T-cell (primary cell): ENCODE data around the gene SMARCA4. TPM values are rescaled to one million over a fixed set of nuclear protein-coding genes. Genes with fewer than 3 reads are reported as not detected.
A peak's percentile ranks its signal among the peaks of the same experiment; 100 is the strongest.

ENCODE experiments used
- ATAC-seq, 4 experiments: fragments of 200-7000 bp in 3 of 4; fragments of 150-1000 bp in 1 of 4; cut with Tn5 transposase; replicated peaks in 1 of 4; 1 replicate in 3 of 4; 2 replicates in 1 of 4; pipeline ENCODE4 v1.10.0; 2021; ENCODE audit warnings: moderate library complexity in 3 of 4, mild to moderate bottlenecking in 2 of 4, moderate number of reproducible peaks in 1 of 4
- CTCF ChIA-PET, 2 donors: fragments of 300-600 bp; sonication (Branson Sonifier 250); formaldehyde crosslinking; loops; one replicate each; lab custom pipeline; 2022; ENCODE audit warnings: antibody characterized with exemption in 2 of 2; lab: Charles Lee
- POLR2A ChIA-PET, 2 donors: fragments of 300-600 bp; sonication (Branson Sonifier 250); formaldehyde crosslinking; loops; one replicate each; lab custom pipeline; 2022; ENCODE audit warnings: antibody characterized with exemption in 2 of 2; lab: Charles Lee
- DNase-seq, 35 experiments: peaks; one replicate each; pipeline versions ENCODE4 v3.0.0 to v3.0.0-alpha.2; 2013 to 2023
- H3K27ac ChIP-seq: one replicate; pipeline ENCODE4 v1.5.1; 2013; ENCODE audit warnings: low read length
- H3K27me3 ChIP-seq, 2 experiments: replicated peaks in 1 of 2; 1 replicate in 1 of 2; 2 replicates in 1 of 2; pipeline versions ENCODE4 v1.6.1 to v1.7.0; 2013; ENCODE audit warnings: low read length in 1 of 2, mixed read lengths in 1 of 2; ENCODE audit not compliant: control insufficient read depth in 2 of 2, insufficient read depth in 2 of 2; ENCODE audit errors: extremely low read depth in 1 of 2
- H3K36me3 ChIP-seq, 2 donors: 1 replicate in 1 of 2; 2 replicates in 1 of 2; pipeline versions ENCODE4 v1.6.1 to v1.7.0; 2013; ENCODE audit warnings: low read length in 1 of 2; ENCODE audit not compliant: control insufficient read depth in 2 of 2, insufficient read depth in 1 of 2; ENCODE audit errors: extremely low read depth in 1 of 2
- H3K4me1 ChIP-seq, 2 experiments: 1 replicate in 1 of 2; 2 replicates in 1 of 2; pipeline versions ENCODE4 v1.6.1 to v1.7.0; 2013; ENCODE audit warnings: low read length in 2 of 2, mixed read lengths in 1 of 2; ENCODE audit not compliant: insufficient read depth in 2 of 2, control insufficient read depth in 1 of 2; ENCODE audit errors: extremely low read depth in 1 of 2
- H3K4me3 ChIP-seq, 2 donors: 1 replicate in 1 of 2; 2 replicates in 1 of 2; pipeline versions ENCODE4 v1.5.1 to v1.7.0; 2013; ENCODE audit warnings: mild to moderate bottlenecking in 2 of 2, low read length in 1 of 2, moderate library complexity in 1 of 2; ENCODE audit not compliant: control insufficient read depth in 1 of 2; ENCODE audit errors: extremely low read depth in 1 of 2
- H3K9me3 ChIP-seq: 2 replicates; pipeline ENCODE4 v1.7.0; 2013
- H3K27ac Mint-ChIP-seq, 2 donors: one replicate each; pipeline ENCODE4 v1.8.0; 2020 to 2021; ENCODE audit warnings: mild to moderate bottlenecking in 2 of 2, mixed read lengths in 2 of 2
- H3K27me3 Mint-ChIP-seq, 2 donors: one replicate each; pipeline ENCODE4 v1.8.0; 2021 to 2022; ENCODE audit warnings: mixed read lengths in 2 of 2
- H3K36me3 Mint-ChIP-seq: one replicate; pipeline ENCODE4 v1.8.0; 2021; ENCODE audit warnings: mixed read lengths
- H3K4me1 Mint-ChIP-seq, 3 donors: one replicate each; pipeline ENCODE4 v1.8.0; 2020 to 2022; ENCODE audit warnings: mixed read lengths in 3 of 3, mild to moderate bottlenecking in 1 of 3
- H3K4me3 Mint-ChIP-seq, 3 donors: one replicate each; pipeline ENCODE4 v1.8.0; 2020 to 2022; ENCODE audit warnings: mild to moderate bottlenecking in 3 of 3, mixed read lengths in 3 of 3, moderate library complexity in 3 of 3
- H3K9me3 Mint-ChIP-seq, 3 donors: one replicate each; pipeline ENCODE4 v1.8.0; 2020 to 2022; ENCODE audit warnings: mixed read lengths in 3 of 3
- WGBS: methylation state at CpG from one replicate; pipeline ENCODE4 v1.1.5; 2013; ENCODE audit warnings: missing lambda C conversion rate; ENCODE audit not compliant: insufficient coverage; 5-methylcytosine and 5-hydroxymethylcytosine counted together
- total RNA-seq, 35 experiments: library from RNA in 6 of 35; stranded (reverse) in 6 of 35; fragments of 120-200 nt in 1 of 35; gene quantifications; one replicate each; pipeline versions ENCODE4 v1.2.1 to v1.2.4 and lab custom pipeline; 2013 to 2026

The SMARCA4 gene
- total RNA-seq, 5 donors from 2014 or later (not counting 1 experiment from before 2014, with no cell fraction given) = 93.4 to 114 (median 109) TPM

- DNase-seq (peak; percentile 60 to 92 (median 80)), ATAC-seq (peak; percentile 88 to 97 (median 94))
- peaks cover 0 to 10% of the 10 kb centered on the region in 2 experiments for H3K4me1 ChIP-seq
- Mint-ChIP-seq H3K9me3 (no peaks in the 10 kb centered on the region), H3K36me3 (peaks cover 58% of the 10 kb centered on the region), H3K27me3 (no peaks in the 10 kb centered on the region), H3K4me1 (peaks cover 6 to 7% (median 6%) of the 10 kb centered on the region in 3 donors), H3K27ac (peak overlapping the region; percentile 31 to 61), H3K4me3 (no peak overlapping the region)
- CTCF ChIA-PET = interaction anchor here (0.5 to 2.5 kb wide), 13 partner anchors 9 to 182 kb away, joined by 3 to 26 read pairs (median 3); no protein-coding TSS in a partner anchor
- no peak overlapping the region for H3K4me3 ChIP-seq
- POLR2A ChIA-PET = no interaction called here
- no peak overlapping the region for H3K27ac ChIP-seq
- no peaks in the 10 kb centered on the region for H3K27me3 ChIP-seq
- H3K36me3 ChIP-seq = peaks cover 42 to 69% of the 10 kb centered on the region in 2 donors
- no peaks in the 10 kb centered on the region for H3K9me3 ChIP-seq
- 54% methylated on average over 12 of the region's 15 CpGs for WGBS
These were observed 74.9 kb downstream of the SMARCA4 start for GRCh38 chr19:11035441-11036377.

DNA sequence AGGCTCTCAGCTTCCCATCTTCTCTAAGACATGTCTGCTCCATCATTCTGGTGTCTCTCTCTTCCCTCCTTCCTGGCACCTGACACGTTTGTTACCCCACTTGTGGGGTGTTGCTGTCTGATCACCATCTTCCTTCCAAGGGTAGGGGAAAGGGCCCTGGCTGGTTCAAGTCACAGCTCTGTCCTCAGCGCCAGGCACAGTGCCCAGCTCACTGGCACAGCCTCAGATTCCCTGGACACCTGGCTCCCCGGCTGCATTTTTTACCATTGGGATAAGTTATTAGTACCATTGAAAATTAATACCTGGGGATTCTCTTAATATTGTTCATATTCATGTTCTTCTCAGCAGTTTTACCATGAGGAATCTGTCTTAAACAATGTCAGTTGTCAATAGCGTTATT is 77.7 kb downstream of the SMARCA4 start:
- no peak overlapping the region for H3K27ac Mint-ChIP-seq
- no peak for ATAC-seq
- POLR2A ChIA-PET = interaction anchor here in 1 of 2 donors (0.7 kb wide), 1 partner anchor 58 kb away, joined by 5 read pairs; no protein-coding TSS in a partner anchor
- DNase-seq = no peak
- H3K36me3 ChIP-seq = peaks cover 22 to 76% of the 10 kb centered on the region in 2 donors
- H3K27me3 Mint-ChIP-seq = no peaks in the 10 kb centered on the region
- peaks cover 6 to 7% (median 6%) of the 10 kb centered on the region in 3 donors for H3K4me1 Mint-ChIP-seq
- H3K27ac ChIP-seq = no peak overlapping the region
- peaks cover 63% of the 10 kb centered on the region for H3K36me3 Mint-ChIP-seq
- peaks cover 0 to 10% of the 10 kb centered on the region in 2 experiments for H3K4me1 ChIP-seq
- CTCF ChIA-PET = no interaction called here
- no CpG with 5 or more reads among the region's 4 CpGs for WGBS
- H3K4me3 ChIP-seq = no peak overlapping the region
- H3K9me3 ChIP-seq = no peaks in the 10 kb centered on the region
- no peak overlapping the region for H3K4me3 Mint-ChIP-seq
- no peaks in the 10 kb centered on the region for H3K9me3 Mint-ChIP-seq
- H3K27me3 ChIP-seq = no peaks in the 10 kb centered on the region

- Histone ChIP-seq H3K4me3 (no peak overlapping the region), H3K4me1 (peaks cover 0 to 2% of the 10 kb centered on the region in 2 experiments), H3K36me3 (peaks cover 8 to 63% of the 10 kb centered on the region in 2 donors), H3K9me3 (no peaks in the 10 kb centered on the region), H3K27ac (no peak overlapping the region), H3K27me3 (no peaks in the 10 kb centered on the region)
- DNase-seq (no peak), ATAC-seq (no peak)
- CTCF ChIA-PET = no interaction called here
- Mint-ChIP-seq H3K9me3 (no peaks in the 10 kb centered on the region), H3K36me3 (peaks cover 56% of the 10 kb centered on the region), H3K27ac (no peak overlapping the region), H3K4me1 (peaks cover 0 to under 1% (median under 1%) of the 10 kb centered on the region in 3 donors), H3K4me3 (no peak overlapping the region), H3K27me3 (no peaks in the 10 kb centered on the region)
- 98% methylated on average over 14 of the region's 33 CpGs for WGBS
- POLR2A ChIA-PET = no interaction called here
These were observed 80.4 kb downstream of the SMARCA4 start for GRCh38 chr19:11041194-11041593.

- 98% methylated on average over 6 of the region's 13 CpGs for WGBS
- POLR2A ChIA-PET = no interaction called here
- H3K27me3 ChIP-seq = no peaks in the 10 kb centered on the region
- ATAC-seq = no peak
- Mint-ChIP-seq H3K27ac (peak overlapping the region in 1 of 2 donors; percentile 42), H3K9me3 (no peaks in the 10 kb centered on the region), H3K4me3 (no peak overlapping the region), H3K27me3 (no peaks in the 10 kb centered on the region), H3K4me1 (peaks cover 0 to 9% (median 4%) of the 10 kb centered on the region in 3 donors), H3K36me3 (peaks cover 49% of the 10 kb centered on the region)
- H3K4me3 ChIP-seq = no peak overlapping the region
- no peaks in the 10 kb centered on the region for H3K9me3 ChIP-seq
- peaks cover 0 to 2% of the 10 kb centered on the region in 2 experiments for H3K4me1 ChIP-seq
- CTCF ChIA-PET = no interaction called here
- no peak overlapping the region for H3K27ac ChIP-seq
- DNase-seq = no peak
- H3K36me3 ChIP-seq = peaks cover 13 to 54% of the 10 kb centered on the region in 2 donors
These were observed 81.3 kb downstream of the SMARCA4 start for GRCh38 chr19:11041966-11042627.

DNA sequence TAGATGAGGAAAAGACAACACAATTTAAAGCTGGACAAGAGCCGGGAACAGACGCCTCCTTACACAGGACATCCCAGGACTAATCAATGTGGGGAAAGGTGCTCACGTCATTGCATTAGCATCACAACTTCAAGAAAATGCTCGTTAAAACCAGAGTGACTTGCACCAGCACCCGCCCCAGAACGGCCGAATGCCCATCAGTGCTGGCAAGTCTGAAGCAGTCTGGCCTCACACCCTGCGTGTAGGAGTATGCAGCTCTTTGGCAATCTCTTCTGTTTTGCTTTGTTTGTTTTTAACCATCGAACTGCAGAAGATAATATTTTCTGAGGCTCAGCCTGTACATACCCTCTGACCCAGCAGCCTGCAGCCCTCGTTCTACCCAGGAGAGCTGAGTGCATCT is 83.6 kb downstream of the SMARCA4 start:
- Mint-ChIP-seq H3K27ac (no peak overlapping the region), H3K36me3 (peaks cover 32% of the 10 kb centered on the region), H3K9me3 (no peaks in the 10 kb centered on the region), H3K27me3 (no peaks in the 10 kb centered on the region), H3K4me1 (peaks cover 15 to 26% (median 18%) of the 10 kb centered on the region in 3 donors), H3K4me3 (no peak overlapping the region)
- WGBS = 97% methylated on average over 8 of the region's 10 CpGs
- Histone ChIP-seq H3K9me3 (no peaks in the 10 kb centered on the region), H3K4me1 (peaks cover 10 to 17% of the 10 kb centered on the region in 2 experiments), H3K27me3 (no peaks in the 10 kb centered on the region), H3K27ac (no peak overlapping the region), H3K4me3 (no peak overlapping the region), H3K36me3 (peaks cover 10 to 38% of the 10 kb centered on the region in 2 donors)
- no peak for ATAC-seq
- ChIA-PET CTCF (interaction anchor here in 1 of 2 donors (0.8 to 1.1 kb wide), 2 partner anchors 8 to 10 kb away, joined by 3 to 5 read pairs; no protein-coding TSS in a partner anchor), POLR2A (interaction anchor here in 1 of 2 donors (0.6 kb wide), 1 partner anchor 13 kb away, joined by 4 read pairs; no protein-coding TSS in a partner anchor)
- DNase-seq = no peak

GRCh38 chr19:11045536-11045935 is 84.7 kb downstream of the SMARCA4 start:
- H3K4me1 ChIP-seq = peaks cover 18 to 28% of the 10 kb centered on the region in 2 experiments
- CTCF ChIA-PET = no interaction called here
- H3K27ac Mint-ChIP-seq = no peak overlapping the region

More at GRCh38 chr19:11045536-11045935, 84.7 kb downstream of the SMARCA4 start:
- H3K27ac ChIP-seq = no peak overlapping the region
- no peaks in the 10 kb centered on the region for H3K27me3 ChIP-seq
- H3K4me3 ChIP-seq = no peak overlapping the region
- WGBS = no CpG with 5 or more reads among the region's 4 CpGs
- DNase-seq (no peak), ATAC-seq (no peak)
- Mint-ChIP-seq H3K27me3 (no peaks in the 10 kb centered on the region), H3K4me3 (no peak overlapping the region), H3K4me1 (peaks cover 26 to 37% (median 29%) of the 10 kb centered on the region in 3 donors), H3K9me3 (no peaks in the 10 kb centered on the region), H3K36me3 (peaks cover 32% of the 10 kb centered on the region)
- H3K36me3 ChIP-seq = peaks cover 9 to 36% of the 10 kb centered on the region in 2 donors
- POLR2A ChIA-PET = no interaction called here
- H3K9me3 ChIP-seq = no peaks in the 10 kb centered on the region
